Chondrocyte (in vitro differentiated cells): ENCODE measurements around the gene ZDHHC14. TPM values are rescaled to one million over a fixed set of nuclear protein-coding genes. Genes with fewer than 3 reads are reported as not detected.

Experiments
- DNase-seq: peaks from one replicate; pipeline ENCODE4 v3.0.0; 2021; ENCODE audit warnings: mixed read lengths, low spot score
- H3K27ac Mint-ChIP-seq: one replicate; pipeline ENCODE4 v1.8.0; 2021; ENCODE audit warnings: mild to moderate bottlenecking, moderate library complexity, mixed read lengths; ENCODE audit not compliant: unreplicated experiment
- H3K27me3 Mint-ChIP-seq: 2 replicates; pipeline ENCODE4 v1.8.0; 2021; ENCODE audit warnings: low read depth, mixed read lengths
- H3K36me3 Mint-ChIP-seq: 2 replicates; pipeline ENCODE4 v1.8.0; 2021; ENCODE audit warnings: low read depth, mixed read lengths
- H3K4me1 Mint-ChIP-seq: 2 replicates; pipeline ENCODE4 v1.8.0; 2021; ENCODE audit warnings: low read depth, mild to moderate bottlenecking, mixed read lengths
- H3K4me3 Mint-ChIP-seq: one replicate; pipeline ENCODE4 v1.8.0; 2021; ENCODE audit warnings: mild to moderate bottlenecking, moderate library complexity, mixed read lengths; ENCODE audit not compliant: unreplicated experiment
- H3K9me3 Mint-ChIP-seq: 2 replicates; pipeline ENCODE4 v1.8.0; 2021; ENCODE audit warnings: low read depth, mixed read lengths
- total RNA-seq: library from RNA; stranded (reverse); gene quantifications from 3 replicates; pipeline ENCODE4 v1.2.1, GENCODE V29; 2021
- TF ChIP-seq, protein P1 (sequence below): fragments of 200-600 bp; sonication (generic); IDR thresholded peaks from 2 replicates; pipeline ENCODE4 v1.5.0; 2021; ENCODE audit warnings: antibody characterized with exemption, mild to moderate bottlenecking, moderate library complexity

ZDHHC14 gene
- total RNA-seq, 1 donor from 2014 or later = 8.4 TPM

DNA sequence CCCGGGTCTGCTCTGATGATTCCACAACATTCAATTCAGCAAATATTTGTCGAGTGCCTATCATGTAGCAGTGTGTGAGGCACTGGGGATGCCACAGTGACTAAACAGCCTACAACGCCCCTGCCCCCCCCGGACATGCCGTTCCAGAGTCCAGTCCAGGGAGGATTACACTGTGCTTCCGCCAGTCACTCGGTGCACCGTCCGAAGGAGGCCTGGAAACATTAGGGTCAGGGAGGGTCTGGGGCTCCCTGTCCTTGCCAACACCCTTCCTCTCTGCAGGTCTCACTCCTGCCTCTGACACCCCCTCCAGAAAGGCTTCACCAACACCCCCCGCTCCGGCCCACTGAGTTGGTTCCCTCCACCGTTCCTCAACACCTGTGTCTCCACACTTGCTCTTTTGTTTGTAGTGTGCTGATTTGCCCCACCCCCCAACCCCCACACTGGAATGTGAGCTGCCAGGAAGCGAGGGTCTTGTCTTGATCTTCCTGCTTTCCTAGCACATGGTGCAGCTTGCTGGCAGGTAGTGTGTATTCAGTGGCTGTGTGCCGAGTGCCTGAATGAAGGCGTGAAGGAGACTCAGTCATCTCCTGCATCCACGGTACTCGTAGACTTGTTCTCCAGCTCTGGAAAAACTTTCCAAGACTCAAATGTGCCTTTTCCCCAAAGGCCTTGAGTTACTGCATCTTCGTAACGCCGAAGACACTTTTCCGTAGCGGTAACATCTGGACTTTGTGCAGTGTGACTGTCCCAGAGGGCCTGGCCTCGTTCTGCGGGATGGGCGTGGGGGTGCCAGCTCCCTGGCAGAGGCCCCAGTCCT, 150.4 kb downstream of the ZDHHC14 start:
- DNase-seq = no peak
- Mint-ChIP-seq H3K36me3 (no peaks in the 10 kb centered on the region), H3K4me1 (peaks cover 46% of the 10 kb centered on the region), H3K27me3 (peaks cover 6% of the 10 kb centered on the region), H3K4me3 (no peak overlapping the region), H3K27ac (no peak overlapping the region), H3K9me3 (no peaks in the 10 kb centered on the region)
- TF ChIP-seq, protein P1, sequence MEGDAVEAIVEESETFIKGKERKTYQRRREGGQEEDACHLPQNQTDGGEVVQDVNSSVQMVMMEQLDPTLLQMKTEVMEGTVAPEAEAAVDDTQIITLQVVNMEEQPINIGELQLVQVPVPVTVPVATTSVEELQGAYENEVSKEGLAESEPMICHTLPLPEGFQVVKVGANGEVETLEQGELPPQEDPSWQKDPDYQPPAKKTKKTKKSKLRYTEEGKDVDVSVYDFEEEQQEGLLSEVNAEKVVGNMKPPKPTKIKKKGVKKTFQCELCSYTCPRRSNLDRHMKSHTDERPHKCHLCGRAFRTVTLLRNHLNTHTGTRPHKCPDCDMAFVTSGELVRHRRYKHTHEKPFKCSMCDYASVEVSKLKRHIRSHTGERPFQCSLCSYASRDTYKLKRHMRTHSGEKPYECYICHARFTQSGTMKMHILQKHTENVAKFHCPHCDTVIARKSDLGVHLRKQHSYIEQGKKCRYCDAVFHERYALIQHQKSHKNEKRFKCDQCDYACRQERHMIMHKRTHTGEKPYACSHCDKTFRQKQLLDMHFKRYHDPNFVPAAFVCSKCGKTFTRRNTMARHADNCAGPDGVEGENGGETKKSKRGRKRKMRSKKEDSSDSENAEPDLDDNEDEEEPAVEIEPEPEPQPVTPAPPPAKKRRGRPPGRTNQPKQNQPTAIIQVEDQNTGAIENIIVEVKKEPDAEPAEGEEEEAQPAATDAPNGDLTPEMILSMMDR = no peak

DNA sequence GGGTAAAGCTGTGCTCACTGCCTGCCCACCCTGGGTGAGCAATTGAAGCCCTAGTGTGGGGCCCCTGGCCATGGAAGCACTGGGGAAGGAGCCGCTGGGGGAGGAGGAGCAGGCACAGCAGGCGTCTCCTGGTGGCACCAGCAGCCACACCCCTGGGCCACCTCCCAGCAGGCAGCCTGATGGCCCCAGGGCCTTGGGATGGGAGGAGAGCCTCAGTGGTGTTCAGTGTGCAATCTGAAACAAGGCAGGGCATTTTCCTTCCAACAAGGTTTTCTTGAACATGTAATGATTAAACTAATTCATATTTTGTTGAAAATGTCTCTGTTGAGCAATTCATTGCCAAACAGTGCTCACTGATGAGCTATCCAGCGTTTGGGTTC, 151.0 kb downstream of the ZDHHC14 start:
- H3K4me1 Mint-ChIP-seq = peaks cover 47% of the 10 kb centered on the region

DNA sequence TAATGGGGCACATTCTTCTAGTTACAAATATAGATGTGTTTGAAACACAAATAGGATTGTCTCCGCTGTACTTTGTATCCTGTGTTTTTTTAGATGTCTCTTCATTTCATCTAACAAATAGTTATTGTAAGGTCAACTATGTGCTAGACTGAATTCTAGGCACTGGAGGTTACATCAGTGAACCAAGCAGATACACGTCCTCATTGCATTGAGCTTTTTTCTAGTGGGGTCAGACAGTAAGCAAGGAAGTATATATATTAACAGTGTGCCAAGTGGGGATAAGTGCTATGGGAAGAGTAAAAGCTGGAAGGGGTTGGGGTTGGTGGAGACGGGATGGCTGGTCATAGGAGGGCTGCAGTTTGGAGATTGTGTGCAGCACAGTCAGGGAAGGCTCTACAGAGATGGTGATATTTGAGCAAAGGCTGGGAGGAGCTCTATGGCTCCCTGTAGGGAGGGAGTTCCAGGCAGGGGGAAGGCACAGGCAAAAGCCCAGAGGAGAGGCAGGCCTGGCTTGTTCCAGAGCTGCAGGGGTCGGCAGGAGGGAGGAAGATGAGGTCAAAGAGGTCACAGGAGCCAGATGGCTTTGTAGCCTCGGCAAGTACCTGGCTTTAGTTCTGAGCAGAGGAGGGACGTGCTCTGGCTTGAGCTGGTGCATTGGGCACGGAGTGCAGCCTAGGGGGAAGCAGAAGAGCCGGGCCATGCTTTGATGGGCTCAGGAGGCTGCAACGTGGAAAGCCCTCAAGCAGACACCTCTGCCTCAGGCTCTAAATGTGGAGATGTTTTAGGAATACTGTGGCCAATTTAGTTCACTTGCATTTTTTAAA, 152.3 kb downstream of the ZDHHC14 start:
- H3K36me3 Mint-ChIP-seq = no peaks in the 10 kb centered on the region
- peaks cover 6% of the 10 kb centered on the region for H3K27me3 Mint-ChIP-seq
- TF ChIP-seq, protein P1 = no peak
- DNase-seq = no peak
- peaks cover 40% of the 10 kb centered on the region for H3K4me1 Mint-ChIP-seq
- H3K27ac Mint-ChIP-seq = no peak overlapping the region
- H3K9me3 Mint-ChIP-seq = no peaks in the 10 kb centered on the region
- no peak overlapping the region for H3K4me3 Mint-ChIP-seq

More for the DNA sequence above, 151.0 kb downstream of the ZDHHC14 start:
- TF ChIP-seq, protein P1 = no peak
- Mint-ChIP-seq H3K27ac (no peak overlapping the region), H3K4me3 (no peak overlapping the region), H3K27me3 (peaks cover 6% of the 10 kb centered on the region), H3K9me3 (no peaks in the 10 kb centered on the region), H3K36me3 (no peaks in the 10 kb centered on the region)
- DNase-seq = no peak

GRCh38 chr6:157534134-157534871, 153.3 kb downstream of the ZDHHC14 start:
- Mint-ChIP-seq H3K4me1 (peaks cover 35% of the 10 kb centered on the region), H3K36me3 (no peaks in the 10 kb centered on the region), H3K27ac (no peak overlapping the region), H3K27me3 (peaks cover 8% of the 10 kb centered on the region), H3K9me3 (no peaks in the 10 kb centered on the region), H3K4me3 (no peak overlapping the region)
- TF ChIP-seq, protein P1 = no peak
- no peak for DNase-seq

DNA sequence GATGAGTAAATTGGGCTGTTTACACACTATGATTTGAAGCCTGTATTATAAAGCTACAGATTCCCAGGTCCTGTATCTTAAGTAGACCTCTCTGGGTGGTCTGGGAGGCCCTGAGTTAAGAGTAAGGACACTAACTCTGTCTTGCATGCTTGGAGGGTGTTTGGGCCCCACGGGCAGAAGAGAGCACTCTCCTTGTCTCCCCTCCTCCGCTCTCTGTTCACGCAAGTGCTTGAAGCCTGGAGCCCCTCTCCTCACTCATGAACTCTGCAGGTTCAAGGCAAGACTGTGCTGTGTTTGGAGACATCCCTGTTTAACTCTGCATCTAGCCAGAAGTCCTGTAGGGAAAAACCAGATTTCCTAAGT, 154.0 kb downstream of the ZDHHC14 start:
- TF ChIP-seq, protein P1 = no peak
- no peak overlapping the region for H3K4me3 Mint-ChIP-seq
- no peak for DNase-seq
- H3K36me3 Mint-ChIP-seq = no peaks in the 10 kb centered on the region
- H3K4me1 Mint-ChIP-seq = peaks cover 28% of the 10 kb centered on the region
- no peak overlapping the region for H3K27ac Mint-ChIP-seq
- H3K27me3 Mint-ChIP-seq = peaks cover 8% of the 10 kb centered on the region
- no peaks in the 10 kb centered on the region for H3K9me3 Mint-ChIP-seq
